Measurements from ENCODE around the gene FNDC3B. TPM values are rescaled to one million over a fixed set of nuclear protein-coding genes. Genes with fewer than 3 reads are reported as not detected.

Gene FNDC3B
- total RNA-seq, 1 donor from 2014 or later = 290 TPM

DNA sequence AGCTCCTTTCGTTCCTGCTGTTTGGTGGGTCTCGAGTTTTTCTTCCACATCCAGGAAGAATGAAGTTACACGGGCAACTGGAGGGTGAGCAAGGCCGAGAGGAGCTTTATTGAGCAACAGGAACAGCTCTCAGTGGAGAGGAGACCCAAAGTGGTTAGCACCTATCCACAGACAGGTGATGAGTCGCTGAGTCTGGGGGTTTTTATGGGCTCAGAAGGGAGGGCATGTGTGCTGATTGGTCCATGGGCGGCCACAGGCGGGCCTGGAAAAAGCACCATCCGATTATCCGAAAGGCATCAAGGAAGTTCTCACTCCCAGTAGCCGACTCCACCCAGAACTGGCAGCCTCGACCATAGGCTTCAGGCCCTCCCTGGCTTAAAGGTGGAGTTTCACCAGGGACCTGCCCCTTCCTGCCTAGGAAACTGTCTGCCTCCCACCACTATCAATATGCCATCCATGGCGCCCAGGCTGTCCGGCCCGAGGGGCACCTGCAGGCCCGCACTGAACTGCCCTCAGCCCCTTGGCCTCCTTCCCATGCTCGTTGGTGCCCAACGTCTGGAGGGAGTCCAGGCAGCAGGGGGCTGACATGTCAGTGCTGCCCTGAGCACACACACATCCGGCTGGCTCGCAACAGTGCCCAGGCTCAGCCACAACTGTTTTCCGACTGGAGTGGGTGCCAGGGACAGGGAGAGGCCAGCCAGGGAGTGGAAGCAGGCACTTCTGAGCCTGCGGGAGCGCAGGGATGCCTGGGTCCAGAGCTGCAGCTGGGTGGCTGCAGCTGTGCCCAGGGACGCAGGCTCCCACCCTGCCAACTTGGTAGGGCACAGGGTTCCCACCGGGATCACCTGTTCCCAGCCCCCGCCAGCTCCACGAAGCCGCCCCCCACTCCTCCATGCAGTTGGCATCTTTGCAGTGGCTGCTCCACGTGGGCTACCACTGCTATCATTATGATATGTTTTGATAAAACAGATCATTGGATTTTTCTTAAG, 170.2 kb downstream of the FNDC3B start:
- Mint-ChIP-seq H3K4me3 (ENCODE audit: unreplicated experiment) (peak overlapping the region; percentile 2), H3K4me1 (ENCODE audit: low read depth) (peaks cover 75% of the 10 kb centered on the region), H3K27me3 (ENCODE audit: low read depth) (no peaks in the 10 kb centered on the region), H3K9me3 (ENCODE audit: low read depth) (no peaks in the 10 kb centered on the region), H3K27ac (ENCODE audit: unreplicated experiment) (peak overlapping the region; percentile 90), H3K36me3 (ENCODE audit: low read depth) (peaks cover 7% of the 10 kb centered on the region)
- DNase-seq (ENCODE audit: low spot score) = no peak
- TF ChIP-seq, protein P1, sequence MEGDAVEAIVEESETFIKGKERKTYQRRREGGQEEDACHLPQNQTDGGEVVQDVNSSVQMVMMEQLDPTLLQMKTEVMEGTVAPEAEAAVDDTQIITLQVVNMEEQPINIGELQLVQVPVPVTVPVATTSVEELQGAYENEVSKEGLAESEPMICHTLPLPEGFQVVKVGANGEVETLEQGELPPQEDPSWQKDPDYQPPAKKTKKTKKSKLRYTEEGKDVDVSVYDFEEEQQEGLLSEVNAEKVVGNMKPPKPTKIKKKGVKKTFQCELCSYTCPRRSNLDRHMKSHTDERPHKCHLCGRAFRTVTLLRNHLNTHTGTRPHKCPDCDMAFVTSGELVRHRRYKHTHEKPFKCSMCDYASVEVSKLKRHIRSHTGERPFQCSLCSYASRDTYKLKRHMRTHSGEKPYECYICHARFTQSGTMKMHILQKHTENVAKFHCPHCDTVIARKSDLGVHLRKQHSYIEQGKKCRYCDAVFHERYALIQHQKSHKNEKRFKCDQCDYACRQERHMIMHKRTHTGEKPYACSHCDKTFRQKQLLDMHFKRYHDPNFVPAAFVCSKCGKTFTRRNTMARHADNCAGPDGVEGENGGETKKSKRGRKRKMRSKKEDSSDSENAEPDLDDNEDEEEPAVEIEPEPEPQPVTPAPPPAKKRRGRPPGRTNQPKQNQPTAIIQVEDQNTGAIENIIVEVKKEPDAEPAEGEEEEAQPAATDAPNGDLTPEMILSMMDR (IDR thresholded peaks at IDR 0.05) = no peak

DNA sequence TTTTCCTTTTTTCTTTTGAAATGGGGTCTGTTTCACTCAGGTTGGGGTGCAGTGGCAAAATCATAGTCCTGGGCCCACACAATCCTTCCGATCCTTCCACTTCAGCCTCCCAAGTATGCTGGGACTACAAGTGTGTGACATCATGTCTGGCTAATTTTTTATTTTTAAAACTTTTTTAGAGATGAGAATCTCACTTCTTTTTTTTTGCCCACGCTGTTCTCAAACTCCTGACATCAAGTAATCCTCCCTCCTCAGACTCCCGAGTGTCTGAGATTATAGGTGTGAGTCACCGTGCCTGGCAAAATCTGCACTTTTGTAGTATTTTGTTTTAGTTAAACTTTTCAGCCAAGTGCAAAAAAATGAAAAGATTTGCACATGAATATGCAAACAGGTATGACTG, 171.0 kb downstream of the FNDC3B start:
- Mint-ChIP-seq H3K27me3 (ENCODE audit: low read depth) (no peaks in the 10 kb centered on the region), H3K4me3 (ENCODE audit: unreplicated experiment) (peak overlapping the region; percentile 2), H3K4me1 (ENCODE audit: low read depth) (peaks cover 74% of the 10 kb centered on the region), H3K36me3 (ENCODE audit: low read depth) (peaks cover 8% of the 10 kb centered on the region), H3K27ac (ENCODE audit: unreplicated experiment) (peak overlapping the region; percentile 90), H3K9me3 (ENCODE audit: low read depth) (no peaks in the 10 kb centered on the region)
- TF ChIP-seq, protein P1 (IDR thresholded peaks at IDR 0.05) = no peak
- DNase-seq (ENCODE audit: low spot score) = no peak

DNA sequence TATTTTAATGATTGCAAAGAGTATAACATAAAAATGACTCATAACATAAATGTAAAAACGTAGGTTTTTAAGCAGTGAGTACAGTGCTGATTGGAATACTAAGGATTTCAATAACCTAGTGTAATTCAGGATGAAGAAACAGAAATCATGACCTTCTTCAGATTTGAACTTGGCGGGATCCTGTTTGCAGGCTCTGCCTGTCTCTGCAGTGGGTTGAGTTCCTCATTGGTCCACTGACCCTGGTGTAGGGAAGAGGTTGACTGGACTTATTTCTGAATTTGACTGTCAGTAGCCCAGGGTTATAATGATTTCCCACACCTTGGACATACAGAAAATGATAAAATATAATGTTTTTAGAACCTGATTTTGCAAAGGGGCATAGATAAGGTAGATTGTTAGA, 171.7 kb downstream of the FNDC3B start:
- TF ChIP-seq, protein P1 (IDR thresholded peaks at IDR 0.05) = no peak
- H3K4me1 Mint-ChIP-seq (ENCODE audit: low read depth) = peaks cover 73% of the 10 kb centered on the region
- no peak overlapping the region for H3K4me3 Mint-ChIP-seq (ENCODE audit: unreplicated experiment)

DNA sequence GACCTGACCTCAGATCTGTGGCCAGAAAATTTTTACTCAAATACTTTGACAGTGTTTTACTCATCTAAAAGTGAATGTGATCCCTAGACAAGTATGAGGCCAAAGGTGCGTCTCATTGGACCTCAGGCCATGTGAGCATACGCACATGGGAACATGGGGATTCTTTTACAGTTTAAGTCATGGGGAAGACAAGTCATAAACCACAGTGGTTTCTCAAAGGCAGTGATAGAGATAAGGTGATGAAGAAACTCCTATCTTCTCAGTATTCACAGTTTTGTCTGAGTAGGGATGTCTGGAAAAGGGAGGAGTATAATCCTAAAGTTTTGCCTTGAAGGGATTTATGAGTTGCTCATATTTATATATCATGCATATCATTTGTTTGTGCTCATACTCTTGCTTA, 173.8 kb downstream of the FNDC3B start:
- Mint-ChIP-seq H3K36me3 (ENCODE audit: low read depth) (peaks cover 7% of the 10 kb centered on the region), H3K27ac (ENCODE audit: unreplicated experiment) (peak overlapping the region; percentile 90), H3K9me3 (ENCODE audit: low read depth) (no peaks in the 10 kb centered on the region), H3K4me3 (ENCODE audit: unreplicated experiment) (no peak overlapping the region), H3K27me3 (ENCODE audit: low read depth) (no peaks in the 10 kb centered on the region), H3K4me1 (ENCODE audit: low read depth) (peaks cover 86% of the 10 kb centered on the region)
- DNase-seq (ENCODE audit: low spot score) = no peak
- TF ChIP-seq, protein P1 (IDR thresholded peaks at IDR 0.05) = no peak

More for the DNA sequence above, 171.7 kb downstream of the FNDC3B start:
- DNase-seq (ENCODE audit: low spot score) = no peak
- Mint-ChIP-seq H3K27me3 (ENCODE audit: low read depth) (no peaks in the 10 kb centered on the region), H3K9me3 (ENCODE audit: low read depth) (no peaks in the 10 kb centered on the region), H3K27ac (ENCODE audit: unreplicated experiment) (peak overlapping the region; percentile 90), H3K36me3 (ENCODE audit: low read depth) (peaks cover 8% of the 10 kb centered on the region)

DNA sequence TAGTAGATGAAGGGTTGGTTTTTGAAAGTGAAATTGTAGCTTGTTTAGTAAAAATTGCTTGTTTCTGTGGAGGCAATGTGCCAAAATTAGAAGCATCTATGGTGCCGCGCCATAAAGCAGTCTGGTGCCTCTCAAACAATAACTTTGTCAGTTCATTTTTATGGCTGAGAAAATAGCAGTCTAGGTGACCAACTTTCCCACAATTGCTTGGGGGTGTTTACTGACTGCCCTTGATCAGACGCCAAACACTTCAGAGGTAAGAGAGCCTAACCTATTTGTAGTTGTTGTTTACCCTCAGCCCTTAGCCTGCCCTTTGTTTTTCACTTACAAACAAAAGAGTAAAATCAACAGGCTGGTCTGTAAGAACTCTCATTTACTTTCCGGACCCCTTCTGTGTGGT, 174.5 kb downstream of the FNDC3B start:
- Mint-ChIP-seq H3K27me3 (ENCODE audit: low read depth) (no peaks in the 10 kb centered on the region), H3K4me1 (ENCODE audit: low read depth) (peaks cover 93% of the 10 kb centered on the region), H3K36me3 (ENCODE audit: low read depth) (peaks cover 7% of the 10 kb centered on the region), H3K27ac (ENCODE audit: unreplicated experiment) (peak overlapping the region; percentile 60), H3K9me3 (ENCODE audit: low read depth) (no peaks in the 10 kb centered on the region), H3K4me3 (ENCODE audit: unreplicated experiment) (no peak overlapping the region)
- DNase-seq (ENCODE audit: low spot score) = no peak
- TF ChIP-seq, protein P1 (IDR thresholded peaks at IDR 0.05) = no peak

All from chondrocyte (in vitro differentiated cells).